Measurements from ENCODE around the gene MUC20. TPM values are rescaled to one million over a fixed set of nuclear protein-coding genes. Genes with fewer than 3 reads are reported as not detected.
"Not testable (repeated sequence)": the region's sequence is repeated elsewhere in the genome, so short reads cannot be mapped to it uniquely, and the experiment has no call there.

Gene MUC20
- total RNA-seq, 1 donor from 2014 or later: 5.3 TPM

DNA sequence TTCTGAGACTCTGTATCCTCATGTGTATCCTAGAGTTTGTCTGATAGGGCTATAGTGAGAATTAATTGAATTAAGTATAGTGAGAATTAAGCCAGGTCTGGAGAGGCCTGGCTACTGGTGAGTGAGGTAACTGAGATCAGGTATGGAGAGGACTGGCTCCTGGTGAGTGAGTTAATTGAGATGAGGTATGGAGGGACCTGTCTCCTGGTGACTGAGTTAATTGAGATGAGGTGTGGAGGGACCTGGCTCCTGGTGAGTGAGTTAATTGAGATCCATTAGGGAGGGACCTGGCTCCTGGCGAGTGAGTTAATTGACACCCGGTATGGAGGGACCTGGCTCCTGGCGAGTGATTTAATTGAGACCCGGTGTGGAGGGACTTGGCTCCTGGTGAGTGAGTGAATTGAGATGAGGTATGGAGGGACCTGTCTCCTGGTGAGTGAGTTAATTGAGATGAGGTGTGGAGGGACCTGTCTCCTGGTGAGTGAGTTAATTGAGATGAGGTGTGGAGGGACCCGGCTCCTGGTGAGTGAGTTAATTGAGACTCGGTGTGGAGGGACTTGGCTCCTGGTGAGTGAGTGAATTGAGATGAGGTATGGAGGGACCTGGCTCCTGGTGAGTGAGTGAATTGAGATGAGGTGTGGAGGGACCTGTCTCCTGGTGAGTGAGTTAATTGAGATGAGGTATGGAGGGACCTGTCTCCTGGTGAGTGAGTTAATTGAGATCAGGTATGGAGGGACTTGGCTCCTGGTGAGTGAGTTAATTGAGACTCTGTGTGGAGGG, 10.5 kb upstream of the MUC20 start:
- intact Hi-C loops (cut with micrococcal nuclease): not testable (repeated sequence)

- intact Hi-C loops (cut with micrococcal nuclease): not testable (repeated sequence)
These were observed 9.5 kb upstream of the MUC20 start for GRCh38 chr3:195711091-195711812.

DNA sequence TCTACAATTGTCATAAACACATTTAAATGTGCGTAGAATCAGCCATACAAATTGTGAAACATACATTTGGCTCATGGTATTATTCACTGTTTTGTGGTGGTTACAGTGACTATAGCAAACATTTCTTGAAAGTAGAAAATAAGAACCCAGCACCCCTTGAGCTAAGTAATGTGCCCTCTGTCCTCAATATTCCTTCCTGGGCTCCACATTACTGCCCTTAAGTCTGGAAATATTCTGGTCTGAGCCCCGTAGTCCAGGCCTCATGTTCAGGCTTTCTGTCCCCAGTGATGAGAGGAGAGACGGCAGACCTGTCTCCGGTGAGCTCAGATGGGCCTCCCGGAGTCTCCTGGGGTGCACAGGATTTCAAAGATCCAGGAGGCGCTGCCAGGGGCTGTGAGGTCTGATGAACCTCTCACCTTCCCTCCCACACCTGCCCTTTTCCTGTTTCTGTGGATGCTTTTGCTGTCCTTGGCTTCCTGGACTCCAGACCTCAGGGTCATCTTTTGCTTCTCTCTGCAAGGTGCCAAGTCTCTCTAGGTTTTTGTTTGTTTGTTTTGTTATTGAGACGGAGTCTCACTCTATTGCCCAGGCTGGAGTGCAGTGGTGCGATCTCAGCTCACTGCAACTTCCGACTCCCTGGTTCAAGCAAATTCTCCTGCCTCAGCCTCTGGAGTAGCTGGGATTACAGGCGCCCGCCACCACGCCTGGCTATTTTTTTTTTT, 8.8 kb upstream of the MUC20 start:
- intact Hi-C loops (cut with micrococcal nuclease): no loop called here

DNA sequence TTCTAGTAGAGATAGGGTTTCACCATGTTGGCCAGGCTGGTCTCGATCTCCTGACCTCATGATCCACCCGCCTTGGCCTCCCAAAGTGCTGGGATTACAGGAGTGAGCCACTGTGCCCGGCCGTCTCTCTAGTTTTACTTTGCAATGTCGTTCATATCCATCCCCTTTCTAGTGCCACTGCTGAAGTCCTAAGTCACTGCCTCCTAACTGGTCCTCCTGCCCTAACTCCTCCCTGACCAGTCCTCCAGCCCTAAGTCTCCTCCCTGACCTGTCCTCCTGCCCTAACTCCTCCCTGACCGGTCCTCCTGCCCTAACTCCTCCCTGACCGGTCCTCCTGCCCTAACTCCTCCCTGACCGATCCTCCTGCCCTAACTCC, 8.3 kb upstream of the MUC20 start:
- intact Hi-C loops (cut with micrococcal nuclease): not testable (repeated sequence)

GRCh38 chr3:195713150-195713549, 7.6 kb upstream of the MUC20 start:
- intact Hi-C loops (cut with micrococcal nuclease): not testable (repeated sequence)

GRCh38 chr3:195714380-195715011, 6.3 kb upstream of the MUC20 start:
- intact Hi-C loops (cut with micrococcal nuclease): no loop called here

- intact Hi-C loops (cut with micrococcal nuclease): no loop called here
These were observed 5.6 kb upstream of the MUC20 start for GRCh38 chr3:195715134-195715533.

GRCh38 chr3:195715583-195716266, 5.1 kb upstream of the MUC20 start:
- intact Hi-C loops (cut with micrococcal nuclease): no loop called here

DNA sequence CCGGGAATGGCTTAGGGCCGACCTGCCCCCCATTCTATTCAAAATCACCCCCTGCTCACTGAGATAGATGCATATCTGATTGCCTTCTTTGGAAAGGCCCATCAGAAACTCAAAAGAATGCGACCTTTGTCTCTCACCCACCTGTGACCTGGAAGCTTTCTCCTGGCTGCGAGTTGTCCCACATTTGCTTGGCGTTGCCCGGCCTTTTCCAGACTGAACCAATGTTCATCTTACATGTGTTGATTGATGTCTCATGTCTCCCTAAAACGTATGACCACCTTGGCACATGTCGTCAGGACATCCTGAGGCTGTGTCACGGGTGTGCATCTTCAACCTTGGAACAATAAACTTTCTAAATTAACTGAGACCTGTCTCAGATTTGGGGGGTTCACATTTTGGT, 3.4 kb upstream of the MUC20 start:
- intact Hi-C loops (cut with micrococcal nuclease): no loop called here

GRCh38 chr3:195717852-195718476, 2.8 kb upstream of the MUC20 start:
- intact Hi-C loops (cut with micrococcal nuclease): no loop called here

GRCh38 chr3:195718477-195718984, 2.2 kb upstream of the MUC20 start:
- intact Hi-C loops (cut with micrococcal nuclease): no loop called here

- intact Hi-C loops (cut with micrococcal nuclease): not testable (repeated sequence)
These were observed 1.1 kb upstream of the MUC20 start for GRCh38 chr3:195719514-195720254.

GRCh38 chr3:195722139-195722995, 1.6 kb downstream of the MUC20 start:
- intact Hi-C loops (cut with micrococcal nuclease): not testable (repeated sequence)

- intact Hi-C loops (cut with micrococcal nuclease): not testable (repeated sequence)
These were observed 2.2 kb downstream of the MUC20 start for GRCh38 chr3:195722996-195723345.

DNA sequence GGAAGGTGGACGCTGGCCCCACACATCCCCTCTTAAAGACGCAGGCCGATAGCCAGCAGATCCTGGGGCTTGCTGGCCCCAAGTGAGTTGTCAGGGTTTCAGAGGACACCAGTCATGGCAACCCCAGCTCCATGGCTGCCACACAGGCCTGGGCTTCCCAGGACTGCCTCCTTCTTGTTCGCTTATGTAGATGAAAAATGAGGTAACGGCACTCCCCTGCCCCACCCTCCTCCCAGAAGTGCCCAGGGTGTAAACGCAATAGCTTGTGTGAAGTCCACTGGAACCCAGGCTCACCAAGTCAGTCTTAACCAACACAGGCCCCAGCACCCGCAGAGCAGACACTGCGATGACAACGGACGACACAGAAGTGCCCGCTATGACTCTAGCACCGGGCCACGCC, 3.6 kb downstream of the MUC20 start:
- intact Hi-C loops (cut with micrococcal nuclease): not testable (repeated sequence)

GRCh38 chr3:195725916-195726740, 5.3 kb downstream of the MUC20 start:
- intact Hi-C loops (cut with micrococcal nuclease): not testable (repeated sequence)

- intact Hi-C loops (cut with micrococcal nuclease): no loop called here
These were observed 6.9 kb downstream of the MUC20 start for GRCh38 chr3:195727606-195728195.

GRCh38 chr3:195728789-195729188, 8.0 kb downstream of the MUC20 start:
- intact Hi-C loops (cut with micrococcal nuclease): not testable (repeated sequence)
